ENCODE data around the gene CDH10. TPM values are rescaled to one million over a fixed set of nuclear protein-coding genes. Genes with fewer than 3 reads are reported as not detected.

CDH10 gene
- total RNA-seq, 2 donors from 2014 or later = 0.31 to 0.74 TPM

DNA sequence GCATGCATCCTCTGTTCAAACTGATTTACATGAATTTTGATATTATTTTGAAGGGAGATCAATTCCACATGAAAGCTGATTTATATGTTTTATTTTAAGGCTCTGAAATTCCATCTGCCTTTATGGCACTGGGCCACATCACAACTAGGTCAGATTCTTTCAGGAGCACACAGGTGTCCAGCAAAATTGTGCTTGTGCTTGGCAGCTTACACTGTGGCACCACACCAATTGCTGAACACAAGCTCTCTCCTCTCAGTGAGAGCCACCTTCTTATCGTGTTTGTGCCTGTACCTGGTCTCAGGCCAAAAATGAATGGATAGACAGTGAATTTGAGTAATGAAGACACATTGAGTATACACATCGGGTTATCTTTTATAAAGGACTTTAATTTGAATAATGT, 200.4 kb downstream of the CDH10 start:
- no peak for DNase-seq (ENCODE audit: low spot score)
- Histone ChIP-seq H3K27ac (no peak overlapping the region), H3K4me1 (no peaks in the 10 kb centered on the region), H3K9me3 (no peaks in the 10 kb centered on the region), H3K36me3 (no peaks in the 10 kb centered on the region), H3K27me3 (no peaks in the 10 kb centered on the region), H3K4me3 (no peak overlapping the region)
- TF ChIP-seq, protein P1, sequence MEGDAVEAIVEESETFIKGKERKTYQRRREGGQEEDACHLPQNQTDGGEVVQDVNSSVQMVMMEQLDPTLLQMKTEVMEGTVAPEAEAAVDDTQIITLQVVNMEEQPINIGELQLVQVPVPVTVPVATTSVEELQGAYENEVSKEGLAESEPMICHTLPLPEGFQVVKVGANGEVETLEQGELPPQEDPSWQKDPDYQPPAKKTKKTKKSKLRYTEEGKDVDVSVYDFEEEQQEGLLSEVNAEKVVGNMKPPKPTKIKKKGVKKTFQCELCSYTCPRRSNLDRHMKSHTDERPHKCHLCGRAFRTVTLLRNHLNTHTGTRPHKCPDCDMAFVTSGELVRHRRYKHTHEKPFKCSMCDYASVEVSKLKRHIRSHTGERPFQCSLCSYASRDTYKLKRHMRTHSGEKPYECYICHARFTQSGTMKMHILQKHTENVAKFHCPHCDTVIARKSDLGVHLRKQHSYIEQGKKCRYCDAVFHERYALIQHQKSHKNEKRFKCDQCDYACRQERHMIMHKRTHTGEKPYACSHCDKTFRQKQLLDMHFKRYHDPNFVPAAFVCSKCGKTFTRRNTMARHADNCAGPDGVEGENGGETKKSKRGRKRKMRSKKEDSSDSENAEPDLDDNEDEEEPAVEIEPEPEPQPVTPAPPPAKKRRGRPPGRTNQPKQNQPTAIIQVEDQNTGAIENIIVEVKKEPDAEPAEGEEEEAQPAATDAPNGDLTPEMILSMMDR (IDR thresholded peaks at IDR 0.05) = no peak

DNA sequence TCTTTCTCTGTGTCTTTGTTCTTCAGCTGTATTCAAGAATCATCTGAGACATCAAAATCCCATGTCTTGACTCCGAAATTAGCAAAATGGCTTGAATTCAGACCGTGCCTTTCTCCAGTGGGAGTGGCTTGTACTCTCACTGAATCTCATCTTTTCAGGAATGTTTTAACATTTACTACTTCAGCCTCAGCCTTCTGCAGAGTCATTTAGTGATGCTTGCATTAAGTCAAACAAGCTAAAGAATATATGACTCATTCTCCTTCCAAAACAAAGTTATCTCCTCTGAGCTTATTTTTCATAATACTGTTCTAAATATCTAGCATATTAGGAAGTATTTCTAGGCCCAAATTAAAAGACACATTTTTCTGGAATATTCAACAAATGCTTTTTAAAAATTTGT, 205.3 kb downstream of the CDH10 start:
- Histone ChIP-seq H3K4me1 (no peaks in the 10 kb centered on the region), H3K27ac (no peak overlapping the region), H3K4me3 (no peak overlapping the region), H3K9me3 (no peaks in the 10 kb centered on the region), H3K36me3 (no peaks in the 10 kb centered on the region), H3K27me3 (no peaks in the 10 kb centered on the region)
- no peak for DNase-seq (ENCODE audit: low spot score)
- TF ChIP-seq, protein P1 (IDR thresholded peaks at IDR 0.05) = no peak

All from right atrium auricular region (tissue), 2 donors.